T-helper 1 cell treated with Interleukin-12 subunit alpha and Interleukin-12 subunit beta and Interleukin-4 antibody, amounts not matched to agents 30 μg/mL and 1 μg/mL, for 36 hours (primary cell): Measurements from ENCODE around the gene ITPRIPL2.

Experiments used
- H3K27ac Mint-ChIP-seq: one replicate; pipeline ENCODE4 v1.8.0; 2021; ENCODE audit warnings: mild to moderate bottlenecking, mixed read lengths
- H3K27me3 Mint-ChIP-seq: one replicate; pipeline ENCODE4 v1.8.0; 2021; ENCODE audit warnings: low read depth, mixed read lengths
- H3K36me3 Mint-ChIP-seq: one replicate; pipeline ENCODE4 v1.8.0; 2021; ENCODE audit warnings: low read depth, mixed read lengths
- H3K4me1 Mint-ChIP-seq: one replicate; pipeline ENCODE4 v1.8.0; 2021; ENCODE audit warnings: low read depth, mixed read lengths
- H3K4me3 Mint-ChIP-seq: one replicate; pipeline ENCODE4 v1.8.0; 2021; ENCODE audit warnings: mild to moderate bottlenecking, moderate library complexity, mixed read lengths
- H3K9me3 Mint-ChIP-seq: one replicate; pipeline ENCODE4 v1.8.0; 2021; ENCODE audit warnings: mixed read lengths

Gene ITPRIPL2

GRCh38 chr16:19164285-19164684, 50.5 kb downstream of the ITPRIPL2 start:
- peaks cover 3% of the 10 kb centered on the region for H3K9me3 Mint-ChIP-seq
- no peaks in the 10 kb centered on the region for H3K4me1 Mint-ChIP-seq
- peaks cover 7% of the 10 kb centered on the region for H3K27me3 Mint-ChIP-seq
- H3K4me3 Mint-ChIP-seq = no peak overlapping the region
- no peaks in the 10 kb centered on the region for H3K36me3 Mint-ChIP-seq
- no peak overlapping the region for H3K27ac Mint-ChIP-seq

DNA sequence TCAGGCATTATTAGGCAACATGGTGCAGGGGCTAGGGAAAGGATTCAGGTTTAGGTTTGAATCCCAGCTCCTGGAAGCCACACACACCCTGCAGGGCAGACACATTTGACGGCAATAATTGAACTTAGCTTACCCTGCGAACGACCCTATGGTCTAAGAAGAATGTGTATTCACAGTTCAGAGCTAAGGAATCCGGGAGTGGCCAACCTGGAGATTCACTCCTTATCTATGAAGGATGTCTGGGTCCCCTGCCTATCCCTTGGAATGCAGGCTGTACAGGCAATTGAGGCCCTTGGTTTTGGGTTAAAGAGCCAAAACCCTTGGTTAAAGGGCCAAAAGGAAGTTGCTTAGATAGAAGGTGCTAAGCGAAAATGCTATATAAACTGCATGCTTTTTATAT, 51.3 kb downstream of the ITPRIPL2 start:
- peaks cover 15% of the 10 kb centered on the region for H3K27me3 Mint-ChIP-seq
- H3K27ac Mint-ChIP-seq = no peak overlapping the region
- H3K4me1 Mint-ChIP-seq = no peaks in the 10 kb centered on the region
- no peak overlapping the region for H3K4me3 Mint-ChIP-seq
- no peaks in the 10 kb centered on the region for H3K36me3 Mint-ChIP-seq
- H3K9me3 Mint-ChIP-seq = peaks cover 3% of the 10 kb centered on the region

GRCh38 chr16:19166500-19166899, 52.7 kb downstream of the ITPRIPL2 start:
- Mint-ChIP-seq H3K4me3 (no peak overlapping the region), H3K27ac (no peak overlapping the region), H3K9me3 (peaks cover 3% of the 10 kb centered on the region)

GRCh38 chr16:19167710-19168370, 54.1 kb downstream of the ITPRIPL2 start, which contains the start of gene SYT17:
Gene SYT17, plus strand, starts transcription at chr16:19168240. Its CDS starts 407 bp downstream, at chr16:19168647.
- Mint-ChIP-seq H3K9me3 (peaks cover 3% of the 10 kb centered on the region), H3K27ac (no peak within 1 kb of the TSS), H3K27me3 (peaks cover 25% of the 10 kb centered on the region), H3K4me3 (no peak within 1 kb of the TSS), H3K36me3 (no peaks in the 10 kb centered on the region), H3K4me1 (no peaks in the 10 kb centered on the region)

More at GRCh38 chr16:19166500-19166899, 52.7 kb downstream of the ITPRIPL2 start:
- no peaks in the 10 kb centered on the region for H3K4me1 Mint-ChIP-seq
- no peaks in the 10 kb centered on the region for H3K36me3 Mint-ChIP-seq
- H3K27me3 Mint-ChIP-seq = peaks cover 25% of the 10 kb centered on the region

DNA sequence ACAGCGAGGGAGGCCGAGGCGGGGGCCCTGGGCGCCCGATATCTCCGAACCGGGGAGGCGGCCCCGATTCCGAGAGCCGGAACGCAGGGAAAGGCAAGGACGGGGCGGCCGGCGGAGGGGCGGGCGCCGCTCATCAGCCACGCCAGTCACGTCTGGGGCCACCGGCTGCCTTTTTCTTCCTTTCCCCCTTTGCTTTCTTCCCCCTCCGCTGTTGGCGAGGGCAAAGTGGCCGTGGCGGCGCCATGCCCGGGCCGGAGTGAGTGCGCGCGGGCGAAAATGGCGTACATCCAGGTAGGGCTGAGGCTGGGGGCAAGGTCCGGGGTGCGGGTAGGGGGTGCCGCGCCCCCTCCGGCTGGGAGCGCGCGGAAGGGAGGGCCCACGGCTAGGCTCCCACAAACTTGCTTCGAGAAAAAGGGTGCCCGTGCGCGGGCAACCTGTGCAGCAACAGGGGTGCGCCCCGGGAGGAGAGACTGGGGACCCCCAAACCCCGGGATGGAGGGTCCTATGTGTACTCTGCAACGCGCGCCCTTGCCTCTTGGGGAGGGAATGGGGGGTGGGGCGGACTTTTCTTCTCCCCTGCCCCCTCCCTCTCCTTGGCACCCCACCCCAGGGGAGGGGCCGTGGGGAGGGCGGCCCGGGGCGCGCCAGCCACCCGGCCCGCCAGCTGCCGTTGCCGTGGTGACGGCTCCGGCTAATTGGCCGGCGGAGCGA, 54.8 kb downstream of the ITPRIPL2 start:
- Mint-ChIP-seq H3K27ac (no peak overlapping the region), H3K36me3 (no peaks in the 10 kb centered on the region), H3K27me3 (peaks cover 25% of the 10 kb centered on the region), H3K9me3 (no peaks in the 10 kb centered on the region), H3K4me1 (no peaks in the 10 kb centered on the region), H3K4me3 (no peak overlapping the region)

GRCh38 chr16:19169082-19169639, 55.4 kb downstream of the ITPRIPL2 start:
- Mint-ChIP-seq H3K27me3 (peaks cover 25% of the 10 kb centered on the region), H3K4me3 (no peak overlapping the region), H3K27ac (no peak overlapping the region), H3K36me3 (no peaks in the 10 kb centered on the region), H3K4me1 (no peaks in the 10 kb centered on the region), H3K9me3 (no peaks in the 10 kb centered on the region)

DNA sequence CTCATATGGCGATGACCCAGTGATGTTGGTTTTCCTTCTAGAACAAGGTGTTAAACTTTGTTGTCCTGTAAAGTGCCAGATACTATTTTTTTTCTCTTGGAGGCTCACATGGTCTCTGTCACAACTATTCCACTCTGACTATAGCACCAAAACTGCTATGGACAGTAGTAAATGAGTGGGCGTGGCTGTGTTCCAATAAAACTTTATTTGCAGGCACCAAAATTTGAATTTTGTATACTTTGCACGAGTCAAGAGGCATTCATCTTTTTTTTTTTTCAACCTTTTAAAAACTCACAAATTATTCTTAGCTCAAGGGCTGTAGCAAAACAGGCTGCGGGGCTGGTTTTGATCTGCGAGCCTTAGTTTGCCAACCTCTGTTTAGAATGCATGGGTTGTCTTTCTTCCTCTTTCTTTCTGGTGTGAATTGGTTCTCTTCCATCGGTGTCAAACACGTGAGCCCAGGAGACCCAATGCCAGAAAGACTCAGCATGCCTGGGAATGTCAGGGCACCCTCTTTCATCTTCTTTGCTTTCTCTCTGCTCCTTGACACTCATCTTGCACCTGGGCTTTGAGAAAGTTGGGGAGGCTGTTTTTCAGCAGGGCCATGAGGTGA, 56.4 kb downstream of the ITPRIPL2 start:
- no peaks in the 10 kb centered on the region for H3K36me3 Mint-ChIP-seq
- H3K4me1 Mint-ChIP-seq = no peaks in the 10 kb centered on the region
- no peak overlapping the region for H3K27ac Mint-ChIP-seq
- peaks cover 25% of the 10 kb centered on the region for H3K27me3 Mint-ChIP-seq
- H3K9me3 Mint-ChIP-seq = no peaks in the 10 kb centered on the region
- H3K4me3 Mint-ChIP-seq = no peak overlapping the region
